Measurements from ENCODE around the gene SYNPO.
A peak's percentile ranks its signal among the peaks of the same experiment; 100 is the strongest.

SYNPO gene

DNA sequence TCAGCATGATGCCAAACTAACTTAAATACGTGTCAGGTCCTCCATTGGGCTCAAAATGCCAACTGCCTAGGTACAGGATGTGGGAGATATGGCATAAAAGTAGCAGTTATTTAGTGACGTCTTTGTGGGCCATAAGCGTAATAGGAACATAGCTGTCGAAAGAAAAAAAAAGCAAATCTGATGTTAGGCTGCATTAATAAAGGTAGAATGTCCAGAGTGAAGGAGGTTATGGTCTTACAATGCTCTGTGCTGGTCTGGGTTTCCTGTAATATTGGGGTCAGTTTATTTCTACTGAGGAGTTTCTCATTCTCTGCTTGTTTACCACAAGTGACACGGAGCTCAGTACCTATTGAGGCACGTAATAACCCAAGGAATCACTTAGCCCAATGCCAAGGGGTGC is 33.4 kb upstream of the SYNPO start:
- no peak for DNase-seq (ENCODE audit: low read depth)

DNA sequence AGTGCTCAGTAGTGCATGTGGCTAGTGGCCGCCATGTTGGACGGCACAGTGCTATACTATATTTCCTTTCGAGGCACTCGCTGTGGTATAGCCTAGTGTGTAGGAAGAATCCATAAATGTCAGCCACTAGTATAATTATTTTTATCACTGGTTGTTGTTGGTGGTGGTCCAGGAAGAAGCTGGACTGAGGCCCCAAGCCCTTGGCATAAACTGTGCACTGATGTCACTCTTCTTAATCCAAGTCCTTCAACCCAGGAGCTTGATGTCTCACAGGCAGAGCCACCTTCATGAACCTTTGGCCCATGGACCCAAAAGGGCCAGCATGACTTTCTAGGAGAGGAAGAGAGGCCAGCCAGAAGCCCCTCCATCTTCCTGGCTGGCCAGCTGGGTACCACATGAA is 32.5 kb upstream of the SYNPO start:
- DNase-seq (ENCODE audit: low read depth), result no peak

DNA sequence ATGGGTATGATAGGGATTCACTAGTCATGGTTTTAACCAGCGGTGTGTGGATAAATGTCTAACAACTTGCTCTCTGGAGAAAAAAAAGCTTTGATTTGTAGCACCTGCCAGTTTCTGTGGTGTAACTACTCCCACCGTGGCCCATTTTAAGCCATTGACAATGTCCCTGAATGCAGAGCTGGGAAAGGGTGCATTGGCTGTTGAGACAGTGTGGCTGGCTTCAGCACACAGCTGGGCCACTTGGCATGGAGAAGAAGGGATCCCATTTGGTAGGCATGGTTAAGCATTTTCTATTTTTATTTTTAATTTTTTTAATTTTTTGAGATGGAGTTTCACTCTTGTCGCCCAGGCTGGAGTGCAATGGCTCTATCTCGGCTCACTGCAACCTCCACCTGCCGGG is 31.5 kb upstream of the SYNPO start:
- DNase-seq (ENCODE audit: low read depth), result no peak

DNA sequence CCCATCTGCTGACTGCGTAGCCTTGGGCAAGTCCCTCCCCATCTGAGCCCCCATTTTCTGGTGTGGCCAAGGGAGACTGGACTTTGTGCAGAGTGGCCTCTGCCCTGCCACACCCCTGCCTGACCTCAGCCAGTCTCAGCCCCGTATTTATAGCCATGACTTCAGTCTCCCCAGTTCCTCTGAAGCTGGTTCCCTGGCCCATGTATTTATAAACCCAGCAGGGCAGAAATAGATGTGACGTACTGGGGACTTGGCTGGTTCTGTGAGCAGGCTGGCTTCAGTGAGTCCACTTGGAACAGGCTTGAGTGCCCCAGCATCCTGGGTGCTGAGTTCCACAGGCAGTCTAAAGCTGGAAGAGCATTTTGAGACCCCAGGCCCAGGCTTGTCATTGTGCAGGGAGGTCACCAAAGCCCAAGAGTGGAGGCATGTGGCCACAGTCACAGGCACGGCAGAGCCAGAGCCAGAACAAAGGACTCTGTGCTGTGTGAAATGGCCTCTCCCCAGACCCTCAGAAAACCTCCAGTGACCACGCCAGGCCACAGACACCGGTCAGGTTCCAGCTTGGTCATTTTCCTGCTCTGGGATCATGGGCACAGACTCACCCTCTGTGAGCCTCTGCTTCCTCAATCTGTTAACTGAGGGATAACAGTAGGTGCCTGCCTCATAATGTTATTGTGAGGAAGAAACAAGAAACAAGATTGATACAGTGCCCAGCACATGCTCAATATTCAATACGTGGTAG is 30.4 kb upstream of the SYNPO start:
- no peak for DNase-seq (ENCODE audit: low read depth)

DNA sequence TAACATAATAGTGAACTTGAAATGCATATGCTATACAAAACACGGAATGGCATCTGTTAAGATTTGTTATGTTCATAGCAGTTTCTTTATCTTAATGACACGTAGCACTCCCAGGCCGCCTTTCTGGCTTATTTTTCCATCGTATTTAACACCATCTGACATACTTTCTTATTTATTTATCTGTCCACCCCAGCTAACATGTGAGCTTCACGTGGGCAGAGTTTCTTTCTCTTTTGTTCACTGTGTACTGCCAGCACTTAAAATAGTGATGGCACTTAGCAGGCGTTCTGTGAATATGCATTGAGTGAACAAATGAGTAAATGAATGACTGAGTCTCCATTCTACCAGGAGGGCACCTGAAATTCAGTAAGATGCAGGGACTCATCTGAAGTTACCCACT is 29.4 kb upstream of the SYNPO start:
- DNase-seq (ENCODE audit: low read depth), result no peak

DNA sequence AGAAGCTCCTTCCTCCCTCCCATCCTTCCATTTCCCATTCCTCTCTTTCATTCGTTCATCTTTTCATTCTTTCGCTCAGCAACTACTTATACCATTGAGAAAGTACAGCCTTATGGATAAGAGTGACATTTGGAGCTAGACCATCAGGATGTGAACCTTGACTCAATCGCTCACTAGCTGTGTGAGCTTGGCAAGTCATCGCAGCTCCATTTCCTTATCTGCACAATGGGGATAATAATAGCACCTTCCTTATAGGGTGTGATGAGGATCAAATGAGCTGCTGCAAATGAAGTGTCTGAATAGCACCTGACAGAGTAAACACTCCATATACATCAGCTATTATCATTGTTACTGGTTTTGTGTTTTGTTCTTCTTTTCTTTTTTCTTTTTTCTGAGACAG is 28.1 kb upstream of the SYNPO start:
- DNase-seq (ENCODE audit: low read depth), result no peak

DNA sequence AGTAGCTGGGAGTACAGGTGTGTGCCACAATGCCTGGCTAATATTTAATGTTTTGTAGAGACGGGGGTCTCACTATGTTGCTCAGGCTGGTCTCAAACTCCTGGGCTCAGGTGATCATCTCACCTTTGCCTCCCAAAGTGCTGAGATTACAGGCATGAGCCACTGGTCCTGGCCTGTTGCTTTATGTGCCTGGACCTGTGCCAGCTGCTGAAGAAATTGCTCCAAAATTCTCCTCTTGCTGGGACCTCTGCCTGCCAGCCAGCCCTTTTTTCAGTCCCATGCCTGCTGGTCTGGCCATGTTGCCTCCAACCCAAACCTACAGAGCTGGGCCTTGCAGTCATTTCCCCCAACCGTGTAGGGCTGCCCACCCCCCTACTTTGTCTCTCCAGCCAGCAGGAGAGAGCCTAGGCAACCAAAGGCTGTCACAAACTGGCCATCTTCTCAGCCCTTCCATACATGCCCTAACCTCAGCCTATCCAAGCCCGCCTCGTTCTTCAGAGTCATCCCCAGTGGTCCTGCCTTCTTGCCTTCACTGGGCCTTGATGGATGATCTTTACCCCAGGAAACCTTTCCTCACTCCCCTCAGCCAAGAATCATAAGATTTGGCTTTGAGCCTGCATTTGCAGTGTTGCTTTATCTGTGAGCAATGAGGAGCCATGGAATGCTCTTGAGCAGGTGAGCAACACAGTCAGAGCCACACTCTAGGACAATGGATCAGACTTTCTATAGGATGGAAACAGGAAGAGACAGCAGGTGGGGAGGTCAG is 27.4 kb upstream of the SYNPO start:
- no peak for DNase-seq (ENCODE audit: low read depth)

DNA sequence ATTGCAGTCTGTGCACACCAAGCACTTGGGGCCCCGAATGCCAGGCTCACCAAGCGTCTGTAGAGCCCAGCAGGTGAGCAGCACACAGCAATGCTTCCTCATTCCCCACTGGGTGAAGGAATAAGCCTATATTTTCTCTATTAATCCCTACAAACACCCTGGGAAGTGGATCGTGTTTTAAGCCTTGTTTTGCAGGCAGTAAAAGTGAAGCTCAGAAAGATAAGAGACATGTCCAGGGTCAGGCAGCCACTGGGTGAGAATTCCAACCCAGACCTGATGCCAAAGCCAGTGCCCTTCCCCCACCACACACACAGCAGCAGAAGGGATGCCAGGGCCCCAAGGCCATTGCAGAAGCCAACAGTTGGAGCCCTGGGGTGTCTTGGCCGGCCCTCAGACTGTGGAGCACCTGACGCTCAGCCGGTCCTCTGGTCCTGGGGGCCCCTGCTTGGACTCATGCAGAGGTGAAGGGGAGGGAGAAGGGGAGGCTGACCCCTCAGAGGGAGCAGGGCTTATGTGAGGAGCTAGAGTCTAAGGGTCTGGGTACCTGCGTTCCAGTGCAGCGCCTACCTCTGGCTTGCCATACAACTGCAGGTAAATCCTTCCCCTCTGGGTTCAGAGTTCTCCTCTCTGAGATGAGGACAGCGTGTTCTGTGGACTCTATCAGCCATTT is 26.3 kb upstream of the SYNPO start:
- no peak for DNase-seq (ENCODE audit: low read depth)

DNA sequence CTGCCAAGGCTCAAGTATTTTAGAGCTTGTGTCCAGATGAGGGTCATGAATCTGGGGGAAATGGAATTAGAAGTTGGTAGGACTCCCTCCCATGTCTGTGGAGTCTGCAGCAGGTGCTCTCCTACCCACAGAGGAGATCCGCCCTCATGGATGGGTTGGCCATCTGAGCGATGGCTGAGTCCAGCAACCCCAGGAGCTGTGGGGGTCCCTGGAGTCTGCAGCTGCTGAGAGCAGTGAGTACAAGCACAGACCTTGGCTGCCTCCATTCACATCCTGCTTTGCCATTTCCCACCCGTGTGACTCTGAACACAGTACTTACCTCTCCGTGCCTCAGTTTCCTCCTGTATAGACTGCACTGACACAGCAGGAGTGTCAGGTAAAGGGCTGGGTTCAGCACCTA is 25.8 kb upstream of the SYNPO start:
- DNase-seq (ENCODE audit: low read depth), result no peak

DNA sequence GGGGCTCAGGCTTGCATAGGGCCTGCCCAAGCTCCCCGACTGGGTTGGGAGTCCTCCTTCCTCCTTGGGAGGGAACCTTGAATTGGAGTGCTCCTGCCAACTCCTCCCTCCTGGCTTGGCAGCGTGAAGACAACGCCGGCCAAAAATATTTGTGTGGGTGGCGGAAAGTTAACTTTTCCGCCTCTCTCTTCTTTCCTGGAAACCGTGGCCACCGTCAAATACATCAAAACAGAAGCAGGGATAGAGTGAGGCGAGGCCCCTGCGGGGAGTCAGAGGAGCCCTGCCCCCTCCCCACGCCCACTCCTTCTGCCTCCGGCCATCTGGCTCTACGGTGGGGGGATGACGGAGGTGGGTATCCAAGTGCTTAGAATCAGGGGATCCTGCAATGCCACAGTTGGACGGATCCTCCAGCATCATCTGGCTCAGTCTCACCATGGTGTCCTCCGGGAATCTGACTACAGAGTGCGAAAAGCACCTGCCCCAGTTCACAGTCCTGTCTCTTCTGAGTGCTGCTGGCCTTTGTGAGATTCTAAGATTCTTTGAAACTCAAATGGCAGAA is 25.2 kb upstream of the SYNPO start:
- DNase-seq (ENCODE audit: low read depth), result peak; percentile 62

DNA sequence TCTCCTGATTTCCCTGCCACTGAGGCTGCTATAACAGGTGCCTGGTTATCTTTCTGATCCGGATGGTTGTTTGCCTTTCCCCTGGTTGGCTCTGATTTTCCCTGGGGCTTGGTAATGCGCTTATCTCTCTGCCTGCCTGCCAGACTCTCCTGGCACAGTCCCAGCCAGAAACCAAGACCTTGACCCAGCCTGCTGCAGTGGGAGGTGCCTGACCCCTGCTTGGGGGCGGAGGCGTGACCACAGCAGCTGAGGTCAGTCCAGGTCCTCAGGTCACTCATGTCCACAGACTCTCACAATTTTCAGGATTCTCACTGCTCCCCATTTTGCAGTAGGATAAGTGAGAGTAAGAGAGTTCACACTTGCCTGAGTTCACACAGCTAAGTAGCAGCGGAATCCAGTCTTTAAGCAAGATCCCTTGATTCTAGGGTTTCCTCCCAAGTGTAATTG is 24.4 kb upstream of the SYNPO start:
- DNase-seq (ENCODE audit: low read depth), result no peak

DNA sequence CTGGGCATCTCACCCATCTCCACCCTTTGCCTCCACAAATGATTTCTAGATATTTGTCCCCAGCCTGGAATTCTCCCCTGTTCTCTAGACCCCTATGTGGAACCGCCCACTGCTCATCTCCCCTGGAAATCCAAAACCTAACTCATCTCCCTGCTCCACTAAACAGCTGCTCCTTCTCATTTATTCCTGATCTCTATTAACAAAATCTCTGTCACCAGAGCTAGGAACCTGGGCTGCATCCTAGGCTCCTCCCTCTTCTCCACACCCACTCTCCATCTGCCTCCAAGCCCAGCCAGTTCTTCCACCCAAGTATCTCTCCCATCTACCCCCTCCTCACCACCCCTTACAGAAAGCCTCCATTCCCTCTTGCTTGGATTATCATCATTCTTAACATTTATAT is 24.0 kb upstream of the SYNPO start:
- no peak for DNase-seq (ENCODE audit: low read depth)

DNA sequence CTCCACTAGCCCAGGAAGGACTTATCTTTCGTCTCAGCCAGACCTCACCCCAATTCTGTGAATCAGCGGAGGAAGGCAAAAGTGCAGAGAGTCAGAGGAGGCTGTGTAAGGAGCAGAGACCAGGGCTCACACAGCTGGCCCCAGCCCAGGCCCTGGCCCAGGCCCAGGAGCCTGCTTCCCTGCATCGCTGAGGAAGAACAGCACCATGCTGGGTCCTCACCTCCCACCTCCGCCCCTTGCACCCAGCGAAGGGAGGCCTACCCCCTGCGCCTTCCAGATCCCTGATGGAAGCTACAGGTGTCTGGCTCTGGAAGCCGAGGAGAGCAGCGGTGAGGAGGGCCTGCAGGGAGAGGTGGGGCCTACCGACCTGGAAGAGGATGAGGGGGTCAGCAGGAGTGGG is 22.3 kb upstream of the SYNPO start:
- DNase-seq (ENCODE audit: low read depth), result no peak

DNA sequence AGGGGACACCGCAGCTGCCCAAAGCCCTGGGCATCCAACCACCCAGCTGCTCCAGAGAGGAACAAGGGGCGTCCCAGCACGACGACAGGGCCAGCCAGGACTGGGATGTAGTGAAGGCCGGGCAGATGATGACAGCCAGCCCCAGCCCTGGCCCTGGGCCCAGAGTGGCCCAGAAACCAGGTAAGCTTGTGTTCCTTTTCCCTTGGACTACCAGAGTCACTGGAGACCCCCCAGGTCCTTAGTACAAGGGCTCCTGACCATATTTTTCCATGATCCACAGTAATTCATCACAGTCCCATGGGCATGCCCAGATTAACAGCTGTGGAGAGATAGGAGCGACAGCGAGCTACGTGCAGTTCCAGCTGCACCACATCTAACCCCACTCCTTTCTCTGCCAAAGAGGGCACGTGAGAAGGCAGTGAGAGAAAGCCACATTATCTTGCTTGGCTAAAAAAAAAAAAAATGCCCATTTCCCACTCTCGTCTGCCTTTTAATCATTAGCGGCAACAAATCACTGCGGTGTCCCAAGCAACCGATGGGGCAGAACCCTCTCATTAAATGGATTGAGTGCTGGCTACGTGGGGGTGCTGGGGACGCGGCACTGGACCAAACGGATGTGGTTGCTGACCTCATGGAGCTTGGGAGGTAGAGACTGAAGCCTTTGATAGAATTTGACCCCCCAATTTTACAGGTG is 21.7 kb upstream of the SYNPO start:
- DNase-seq (ENCODE audit: low read depth), result no peak

DNA sequence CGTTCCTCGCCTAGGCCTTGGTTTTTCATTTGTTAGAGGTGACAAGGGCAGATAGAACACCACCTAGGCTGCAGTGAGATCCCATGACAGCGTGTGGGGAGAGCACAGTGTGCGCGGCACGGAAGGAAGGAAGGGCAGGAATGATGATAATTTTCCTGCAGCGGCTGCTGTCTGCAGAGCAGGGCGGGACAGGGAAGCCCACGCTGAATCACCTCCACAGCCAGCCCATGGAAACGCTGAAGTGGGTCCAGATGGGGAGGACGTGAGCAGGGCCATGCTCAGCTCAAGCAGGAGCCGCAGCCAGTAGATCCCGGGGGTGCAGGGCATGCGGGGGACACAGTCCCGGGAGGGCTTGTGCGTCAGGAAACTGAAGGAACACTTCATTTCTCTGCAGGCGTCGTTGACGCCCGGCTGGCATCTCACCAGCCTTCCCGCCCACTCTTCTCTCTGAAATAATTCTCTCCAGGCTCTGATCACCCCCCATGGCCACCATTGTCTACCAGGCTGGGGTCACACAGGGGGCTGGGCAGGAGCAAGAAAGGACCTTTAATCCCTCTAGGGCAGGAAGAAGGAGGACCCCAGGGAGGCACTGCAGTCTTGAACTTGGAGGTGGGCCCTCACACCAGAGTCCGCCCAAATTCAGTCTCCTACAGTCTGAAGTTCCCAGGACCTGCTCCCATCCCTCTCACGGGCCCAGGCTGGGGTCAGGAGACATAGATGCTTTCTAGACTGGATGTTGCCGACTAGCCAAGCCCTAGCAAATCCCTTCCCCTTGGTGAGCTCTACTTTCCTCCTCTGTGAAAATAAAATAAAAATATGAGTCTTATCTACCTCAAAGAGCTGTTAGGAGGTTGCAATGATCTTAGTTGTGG is 20.9 kb upstream of the SYNPO start:
- DNase-seq (ENCODE audit: low read depth), result peak; percentile 50

DNA sequence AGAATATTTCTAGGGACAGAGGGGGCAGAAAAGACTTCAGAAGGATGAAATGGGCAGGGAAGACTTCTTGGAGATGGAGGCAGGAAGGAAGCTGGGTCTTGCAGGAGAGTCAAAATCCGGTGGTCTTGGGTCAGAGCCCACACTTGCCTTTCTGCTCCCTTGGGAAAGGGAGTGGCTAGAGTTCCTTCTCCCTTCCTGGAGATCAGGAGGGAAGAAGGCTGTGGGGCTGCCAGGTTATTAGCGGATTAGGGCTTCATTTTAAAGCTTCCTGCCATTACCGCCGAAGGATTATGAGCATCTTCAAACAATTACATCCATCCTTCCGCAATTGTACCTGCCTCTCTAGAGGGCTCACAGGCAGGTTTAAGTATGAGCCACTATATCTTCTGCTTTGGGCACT is 19.2 kb upstream of the SYNPO start:
- no peak for DNase-seq (ENCODE audit: low read depth)

DNA sequence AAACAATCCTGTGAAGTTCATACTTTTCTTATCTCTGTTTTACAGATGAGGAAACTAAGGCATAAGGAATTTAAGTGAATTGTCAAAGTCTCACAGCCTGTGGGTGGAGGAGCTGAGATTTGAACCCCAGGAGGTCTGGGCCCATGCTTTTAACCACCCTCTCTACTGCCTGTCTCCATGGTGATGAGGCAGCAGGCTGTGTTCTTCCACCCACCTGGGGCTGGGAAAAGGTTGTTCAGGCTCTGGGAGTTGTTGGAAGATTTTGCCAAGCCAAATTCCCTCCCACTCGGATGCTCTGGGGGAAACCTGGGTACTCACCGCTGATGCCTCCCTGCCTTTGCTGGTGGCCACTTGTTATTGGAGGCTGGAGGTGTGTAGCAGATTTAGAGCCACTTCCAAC is 18.3 kb upstream of the SYNPO start:
- DNase-seq (ENCODE audit: low read depth), result no peak

DNA sequence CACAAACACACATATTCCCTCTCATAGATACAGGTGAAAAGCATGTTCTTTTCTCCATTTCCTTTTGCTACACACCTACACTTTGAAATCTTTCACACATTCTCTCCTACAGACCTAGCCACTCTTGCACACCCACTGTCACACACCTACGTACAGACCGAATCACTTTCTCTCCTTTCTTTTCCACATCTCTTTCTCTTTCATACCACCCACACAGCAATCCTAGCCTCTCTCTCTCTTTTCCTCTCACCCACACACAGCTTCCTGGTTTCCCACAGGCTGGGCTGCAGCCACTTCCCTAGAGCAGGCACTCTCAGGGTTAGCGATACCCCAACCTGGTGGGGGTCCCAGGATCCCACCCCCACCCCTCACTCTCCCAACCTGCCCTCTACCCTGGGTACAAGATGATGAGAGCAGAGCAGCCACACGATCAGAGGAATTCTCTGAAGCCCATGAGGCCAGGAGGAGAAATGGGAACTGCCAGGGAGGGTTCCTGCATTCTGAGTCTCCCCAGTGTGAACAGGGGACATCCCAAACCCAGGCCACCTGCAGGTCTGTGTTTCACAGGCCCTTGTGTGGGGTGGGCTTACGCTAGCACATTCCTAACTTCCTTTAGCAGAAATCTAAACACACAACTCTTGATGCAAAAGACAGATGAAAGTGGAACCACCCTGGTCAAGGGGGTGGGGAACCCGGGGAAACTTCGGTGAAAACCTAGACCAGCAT is 17.1 kb upstream of the SYNPO start:
- DNase-seq (ENCODE audit: low read depth), result no peak

DNA sequence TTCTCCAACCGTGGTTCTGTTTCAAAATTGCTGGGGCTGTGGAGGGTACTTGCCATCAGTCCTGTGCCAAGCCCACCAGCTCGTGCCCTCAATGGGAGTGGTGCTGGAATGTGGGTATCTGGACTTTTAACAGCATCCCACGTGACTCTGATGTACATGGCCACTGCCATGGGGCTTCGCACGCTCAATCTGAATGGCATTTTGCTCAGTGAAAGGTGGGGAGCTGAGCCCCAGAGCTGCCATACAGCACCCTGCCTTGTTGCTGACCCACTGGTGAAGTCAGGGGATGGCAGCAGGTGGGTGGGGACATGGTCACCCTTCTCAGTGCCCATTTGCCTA is 16.6 kb upstream of the SYNPO start:
- no peak for DNase-seq (ENCODE audit: low read depth)

DNA sequence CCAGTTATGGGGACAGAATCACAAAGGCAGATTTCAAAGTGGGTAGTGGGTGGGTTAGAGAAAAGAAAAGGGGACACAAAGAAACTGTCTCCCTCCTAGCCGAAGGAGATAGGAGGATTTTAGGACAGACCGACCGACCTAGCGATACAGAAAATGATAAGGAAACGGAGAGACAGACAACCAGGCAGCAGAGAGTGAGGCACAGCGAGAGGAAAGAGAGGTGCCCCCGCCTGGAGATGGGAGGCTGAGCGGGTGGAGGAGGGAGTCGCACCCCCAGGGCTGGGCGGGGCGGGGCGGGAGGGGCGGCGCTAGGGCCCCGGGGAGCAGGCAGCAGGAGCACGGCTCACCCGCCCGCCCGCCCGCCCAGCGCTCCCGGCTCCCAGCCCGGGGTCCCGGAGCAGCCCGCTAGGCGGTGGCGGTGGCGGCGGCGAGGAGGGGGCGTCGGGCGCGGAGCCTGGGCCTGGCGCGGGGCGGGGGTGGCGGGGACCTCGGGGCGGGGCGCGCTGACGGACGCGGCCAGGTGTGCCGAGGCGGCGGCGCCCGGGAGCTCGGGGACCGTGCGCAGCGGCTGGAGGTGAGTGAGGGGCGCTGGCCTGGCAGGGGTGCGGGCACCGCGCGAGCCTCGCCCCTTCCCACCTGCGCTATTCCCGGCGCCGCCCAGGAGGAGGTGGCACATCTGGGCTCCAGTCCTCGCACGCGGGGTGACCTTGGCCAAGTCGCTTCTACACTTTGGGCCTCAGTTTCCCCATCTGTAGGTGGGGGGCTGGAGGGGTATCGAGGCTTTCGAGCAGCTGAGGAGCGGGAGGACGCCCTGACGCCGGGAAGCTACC is 15.9 kb upstream of the SYNPO start:
- DNase-seq (ENCODE audit: low read depth), result no peak

Measured in iris pigment epithelial cell (primary cell).